GM19193 (cell line): ENCODE data around the gene NUPR1.

Experiments used
- POLR2A ChIP-seq: IDR thresholded peaks from 4 replicates; pipeline ENCODE4 v1.6.1; 2011; ENCODE audit not compliant: insufficient read depth, insufficient read length; ENCODE audit errors: extremely low read depth

NUPR1 gene, protein sequence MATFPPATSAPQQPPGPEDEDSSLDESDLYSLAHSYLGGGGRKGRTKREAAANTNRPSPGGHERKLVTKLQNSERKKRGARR

DNA sequence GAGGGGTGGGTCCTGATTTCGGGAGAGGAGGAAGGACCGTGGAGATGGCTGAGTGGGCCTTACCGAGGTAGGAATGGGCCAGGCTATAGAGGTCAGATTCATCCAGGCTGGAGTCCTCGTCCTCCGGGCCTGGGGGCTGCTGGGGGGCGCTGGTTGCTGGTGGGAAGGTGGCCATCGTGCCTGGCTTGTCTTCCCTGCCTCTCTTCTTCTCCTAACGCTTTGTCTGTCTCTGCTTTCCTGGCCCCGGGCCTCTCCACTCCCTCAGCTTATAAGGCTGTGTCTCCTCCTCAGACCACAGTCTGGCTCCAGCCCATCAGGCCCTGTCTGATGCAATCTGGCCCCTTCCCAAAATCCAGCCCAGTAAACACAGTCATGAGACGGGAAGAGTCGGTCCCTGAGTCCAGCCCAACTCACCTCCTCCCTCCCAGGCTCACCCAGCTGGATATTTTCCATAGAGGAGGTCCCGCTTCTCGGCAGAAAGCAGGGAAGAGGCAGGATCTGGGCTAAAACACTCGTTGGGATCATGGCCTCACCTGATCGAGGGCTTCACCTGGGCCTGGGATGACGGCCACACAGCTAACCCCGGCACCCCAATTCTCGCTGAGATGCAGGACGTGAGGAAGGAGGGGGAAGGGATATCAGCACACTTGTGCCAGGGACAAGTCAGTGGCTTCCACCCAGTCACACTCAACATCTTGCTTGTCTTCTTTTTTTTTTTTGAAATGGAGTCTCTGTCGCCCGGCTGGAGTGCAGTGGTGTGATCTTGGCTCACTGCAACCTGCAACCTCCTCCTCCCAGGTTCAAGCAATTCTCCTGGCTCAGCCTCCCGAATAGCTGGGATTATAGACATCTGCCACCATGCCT lies at the start of gene NUPR1:
TSS of gene NUPR1 (minus strand) at position 242 of the 864 bp plus-strand sequence. CDS start at position 175, 67 bp downstream.
- TF ChIP-seq POLR2A = no peak

DNA sequence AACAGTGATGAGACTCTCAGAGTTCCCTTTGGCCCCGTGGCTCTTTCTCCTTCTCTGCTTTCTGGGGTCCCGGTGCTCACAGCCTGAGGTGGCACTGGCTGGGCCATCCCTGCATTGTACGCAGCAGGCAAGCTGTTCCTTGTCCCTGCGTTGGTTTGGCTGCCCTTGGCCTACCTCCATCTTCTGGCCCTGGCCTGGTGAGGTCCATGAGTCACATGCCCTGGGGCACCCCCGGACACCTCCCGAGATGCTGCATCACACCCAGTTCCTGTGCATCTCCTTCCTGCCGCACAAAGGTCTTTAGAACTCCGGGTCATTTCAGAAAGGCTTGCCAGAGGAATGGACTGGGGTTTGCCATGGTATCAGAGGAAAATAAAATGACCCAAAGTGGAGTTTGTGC lies 48.6 kb upstream of the NUPR1 start:
- TF ChIP-seq POLR2A = no peak

DNA sequence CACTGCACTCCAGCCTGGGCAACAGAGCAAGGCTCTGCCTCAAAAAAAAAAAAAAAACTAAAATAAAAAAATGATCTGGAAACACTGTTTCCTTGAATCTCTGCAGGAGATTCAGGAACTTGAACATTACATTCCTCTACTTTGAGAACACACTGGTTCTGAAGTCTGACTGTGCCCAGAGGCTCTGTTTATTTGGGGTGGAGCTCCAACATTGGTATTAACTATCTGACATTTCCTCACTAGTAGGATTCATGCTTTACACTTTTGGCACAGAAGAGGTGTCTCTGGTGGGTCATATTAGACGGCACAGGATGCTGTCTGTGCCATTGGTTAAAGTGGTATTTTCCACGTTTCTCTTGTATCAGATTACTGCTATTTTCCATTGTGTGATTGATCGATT lies 47.7 kb upstream of the NUPR1 start:
- no peak for TF ChIP-seq POLR2A

DNA sequence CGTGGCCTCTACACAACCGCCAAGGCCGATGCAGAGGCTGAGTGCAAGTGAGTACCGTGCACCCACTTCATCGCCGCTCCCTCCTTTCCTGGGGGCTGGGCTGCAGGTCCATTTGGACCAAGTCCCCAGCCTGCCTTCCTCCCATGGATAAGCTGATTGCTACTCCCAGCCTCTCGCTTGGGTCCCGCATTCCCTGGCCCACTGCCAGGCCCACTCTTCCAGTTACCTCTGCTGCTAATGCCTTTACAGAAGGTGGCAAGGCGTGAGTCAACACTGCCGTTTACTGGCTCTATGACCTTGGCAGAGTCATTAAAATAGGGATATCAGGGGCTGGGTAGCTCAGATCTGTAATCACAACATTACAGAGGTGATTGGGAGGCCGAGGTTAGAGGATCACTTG lies 46.9 kb upstream of the NUPR1 start:
- no peak for TF ChIP-seq POLR2A

DNA sequence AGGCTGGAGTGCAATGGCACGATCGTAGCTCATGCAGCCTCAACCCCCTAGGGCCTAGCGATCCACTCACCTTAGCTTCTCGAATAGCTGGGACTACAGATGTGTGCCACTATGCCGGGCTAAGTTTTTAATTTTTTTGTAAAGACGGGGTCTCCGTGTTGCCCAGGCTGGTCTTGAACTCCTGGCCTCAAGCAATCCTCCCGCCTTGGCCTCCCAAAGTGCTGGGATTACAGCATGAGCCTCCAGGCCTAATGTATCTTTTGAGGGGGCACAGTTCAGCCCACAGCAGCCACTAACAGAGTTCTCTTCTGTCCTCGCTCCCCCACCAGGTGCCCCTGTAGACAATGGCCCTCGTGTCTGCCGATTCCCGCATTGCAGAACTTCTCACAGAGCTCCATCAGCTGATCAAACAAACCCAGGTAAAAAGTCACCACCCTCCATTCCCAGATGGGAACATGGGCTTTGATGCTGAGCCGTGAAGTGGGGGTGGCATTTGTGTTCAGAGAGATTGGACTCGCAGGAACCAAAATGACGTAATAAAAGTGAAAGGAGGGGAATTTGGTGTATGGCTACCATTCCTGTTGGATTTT lies 42.0 kb upstream of the NUPR1 start:
- TF ChIP-seq POLR2A = no peak

DNA sequence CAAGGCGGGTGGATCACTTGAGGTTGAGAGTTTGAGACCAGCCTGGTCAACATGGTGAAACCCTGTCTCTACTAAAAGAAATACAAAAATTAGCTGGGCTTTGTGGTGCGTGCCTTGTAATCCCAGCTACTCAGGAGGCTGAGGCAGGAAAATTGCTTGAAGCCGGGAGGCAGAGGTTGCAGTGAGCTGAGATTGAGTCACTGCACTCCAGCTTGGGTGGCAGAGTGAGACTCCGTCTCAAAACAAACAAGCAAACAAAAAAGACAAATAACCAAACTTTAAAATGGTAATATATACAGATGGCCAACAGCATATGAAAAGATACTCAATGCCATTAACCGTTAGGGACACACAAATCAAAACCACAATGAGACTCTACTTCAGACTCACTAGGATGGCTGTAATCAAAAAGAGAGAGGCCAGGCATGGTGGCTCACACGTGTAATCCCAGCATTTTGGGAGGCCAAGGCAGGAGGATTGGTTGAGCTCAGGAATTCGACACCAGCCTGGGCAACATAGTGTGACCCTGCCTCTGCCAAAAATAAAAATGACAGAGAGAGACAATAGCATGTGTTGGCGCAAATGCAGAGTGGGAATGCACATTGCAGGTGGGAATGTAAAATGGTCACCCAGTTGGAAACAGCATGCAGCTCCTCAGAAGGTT lies 36.8 kb upstream of the NUPR1 start:
- TF ChIP-seq POLR2A = no peak

DNA sequence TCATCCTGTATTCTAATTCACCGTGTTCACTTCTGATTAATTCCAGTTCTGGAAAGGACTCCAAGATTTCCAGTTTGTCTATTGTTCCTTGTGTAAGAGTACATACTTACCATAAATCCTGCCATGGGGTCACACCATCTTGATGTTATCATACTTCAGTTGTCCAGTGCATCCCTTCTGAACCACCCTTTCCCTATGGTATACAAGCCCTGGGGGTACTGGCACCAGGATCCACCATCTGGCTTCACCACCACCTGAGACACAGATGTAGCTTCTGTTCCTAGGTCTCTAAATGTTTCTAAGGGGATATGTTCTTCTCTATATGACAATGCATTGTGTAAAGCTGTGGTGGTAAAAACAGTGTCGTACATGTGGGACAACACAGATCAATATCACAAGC lies 36.2 kb upstream of the NUPR1 start:
- TF ChIP-seq POLR2A = no peak

DNA sequence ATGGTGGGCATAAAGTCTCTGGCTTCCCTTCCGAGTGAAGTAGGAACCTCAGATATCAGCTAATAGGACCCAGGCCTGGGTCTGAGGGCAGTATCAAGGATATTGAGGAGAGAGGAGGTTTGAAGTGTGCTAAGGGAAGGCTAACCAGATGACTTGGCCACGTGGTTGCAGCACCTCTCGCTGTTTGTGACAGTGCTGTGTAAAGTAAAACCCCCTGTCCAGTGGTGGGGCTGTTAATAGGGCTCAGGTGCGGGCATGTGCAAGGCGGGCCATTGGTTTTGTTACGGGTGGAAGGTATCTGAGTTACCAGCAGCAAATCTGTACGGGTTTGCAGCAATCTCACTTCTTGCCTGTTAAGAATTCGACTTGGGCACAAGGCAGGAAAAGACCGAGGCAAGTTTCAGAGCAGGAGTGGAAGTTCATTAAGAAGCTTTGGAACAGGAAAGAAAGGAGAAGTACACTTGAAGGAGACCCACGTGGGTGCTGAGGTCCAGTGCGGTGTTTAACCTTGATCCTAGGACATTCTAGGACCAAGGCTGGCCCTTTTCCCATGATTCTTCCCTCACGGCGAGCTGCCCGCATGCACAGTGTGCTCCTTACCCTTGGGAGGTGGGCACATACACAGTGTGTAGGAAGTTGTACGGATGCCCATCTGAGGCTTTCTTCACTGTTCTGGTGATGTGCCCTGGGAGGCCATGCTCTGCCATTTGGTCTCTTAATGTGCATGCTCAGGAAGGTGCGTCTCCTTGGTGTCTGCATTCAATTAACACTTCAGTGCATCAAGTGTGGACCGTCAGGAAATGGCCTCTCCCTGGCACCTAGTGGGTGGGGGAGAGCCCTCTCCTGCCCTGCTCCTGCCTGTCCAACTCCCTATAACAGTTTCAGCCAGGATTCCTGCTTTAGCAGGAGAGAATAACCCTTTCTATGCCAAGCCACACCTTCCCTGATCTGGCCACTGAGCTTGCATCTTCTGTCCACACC lies 35.3 kb upstream of the NUPR1 start:
- TF ChIP-seq POLR2A = no peak

DNA sequence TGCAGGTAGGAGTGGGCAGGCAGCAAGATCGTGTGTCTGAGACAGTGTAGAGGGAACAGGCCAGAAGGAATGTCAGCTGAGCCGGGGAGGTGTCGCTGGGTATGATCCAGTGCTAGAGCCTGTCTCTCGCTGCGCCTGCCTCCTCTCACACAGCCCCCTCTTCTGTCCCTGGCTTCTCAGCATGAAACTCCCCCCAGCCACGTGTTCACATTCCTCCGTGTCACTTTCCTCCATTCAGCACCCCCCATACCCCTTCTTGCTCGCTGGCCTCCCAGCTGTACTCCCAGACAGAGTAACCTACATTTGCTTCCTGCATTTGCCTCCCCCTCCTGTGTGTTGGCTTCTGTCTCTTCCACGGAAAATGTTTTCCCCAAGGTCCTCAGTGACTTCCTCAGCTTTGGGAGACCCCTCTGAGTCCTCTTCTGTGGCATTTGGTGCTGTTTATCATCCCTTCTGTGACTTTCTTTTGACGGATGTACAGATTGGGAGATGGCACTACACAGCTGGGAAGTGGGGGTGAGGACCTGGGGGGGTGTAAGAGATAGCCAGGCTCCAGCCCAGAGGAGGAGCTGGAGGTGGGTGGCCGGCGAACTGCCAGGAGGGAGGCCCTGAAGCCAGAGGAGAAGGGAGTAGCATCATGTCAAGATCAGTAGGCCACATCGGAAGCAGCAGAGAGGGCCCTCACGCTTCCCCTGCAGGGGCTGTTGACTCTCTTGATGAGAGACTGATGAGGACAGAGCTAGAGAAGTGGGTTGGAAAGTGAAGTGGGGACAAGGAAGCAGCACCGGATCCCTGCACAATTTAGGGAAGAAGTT lies 34.1 kb upstream of the NUPR1 start:
- TF ChIP-seq POLR2A = no peak

DNA sequence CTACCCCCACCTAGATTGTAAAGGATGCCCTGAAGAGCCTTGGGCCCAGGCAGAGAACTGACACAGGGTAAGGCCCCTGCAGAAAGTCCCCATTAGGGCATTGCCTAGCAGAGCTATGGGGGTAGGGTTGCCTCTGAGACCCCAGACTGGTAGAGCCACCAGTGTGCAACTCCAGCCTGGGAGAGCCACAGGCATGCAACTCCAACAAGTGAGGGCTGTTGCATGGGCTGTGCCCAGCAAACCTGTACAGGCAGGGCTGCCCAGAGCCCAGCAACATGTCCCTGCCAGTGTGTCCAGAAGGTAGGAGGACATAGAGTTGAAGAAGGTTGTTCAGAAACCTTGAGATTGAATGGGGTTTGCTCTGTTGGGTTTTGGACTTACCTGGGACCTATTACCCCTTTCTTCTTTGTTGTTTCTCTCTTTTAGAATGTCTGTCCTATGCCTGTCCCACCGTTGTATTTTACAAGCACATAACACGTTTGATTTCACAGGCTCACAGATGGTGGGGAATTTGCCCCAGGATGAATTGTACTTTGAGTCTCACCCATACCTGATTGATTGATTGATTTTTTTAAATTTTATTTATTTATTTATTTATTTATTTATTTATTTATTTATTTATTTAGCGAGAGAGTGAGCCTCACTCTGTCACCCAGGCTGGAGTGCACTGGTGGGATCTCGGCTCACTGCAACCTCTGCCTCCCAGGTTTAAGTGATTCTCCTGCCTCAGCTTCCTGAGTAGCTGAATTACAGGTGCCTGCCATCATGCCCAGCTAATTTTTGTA lies 31.4 kb upstream of the NUPR1 start:
- no peak for TF ChIP-seq POLR2A

DNA sequence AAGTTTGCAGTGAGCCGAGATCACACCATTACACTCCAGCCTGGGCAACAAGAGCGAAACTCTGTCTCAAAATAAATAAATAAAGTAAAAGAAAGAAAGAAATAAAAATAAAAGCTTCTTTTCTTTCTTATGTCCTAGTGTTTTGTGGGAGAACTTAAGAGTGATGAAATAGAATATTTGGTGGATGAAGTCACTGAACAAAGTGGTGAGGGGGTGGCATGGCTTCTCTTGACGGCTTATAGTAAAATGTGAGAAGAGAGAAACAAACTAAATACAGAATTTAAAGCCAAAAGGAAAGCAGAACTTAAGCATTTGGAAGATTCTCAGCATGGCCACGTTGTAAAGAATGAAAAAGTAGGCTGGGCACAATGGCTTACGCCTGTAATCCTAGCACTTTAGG lies 30.2 kb upstream of the NUPR1 start:
- TF ChIP-seq POLR2A = no peak

DNA sequence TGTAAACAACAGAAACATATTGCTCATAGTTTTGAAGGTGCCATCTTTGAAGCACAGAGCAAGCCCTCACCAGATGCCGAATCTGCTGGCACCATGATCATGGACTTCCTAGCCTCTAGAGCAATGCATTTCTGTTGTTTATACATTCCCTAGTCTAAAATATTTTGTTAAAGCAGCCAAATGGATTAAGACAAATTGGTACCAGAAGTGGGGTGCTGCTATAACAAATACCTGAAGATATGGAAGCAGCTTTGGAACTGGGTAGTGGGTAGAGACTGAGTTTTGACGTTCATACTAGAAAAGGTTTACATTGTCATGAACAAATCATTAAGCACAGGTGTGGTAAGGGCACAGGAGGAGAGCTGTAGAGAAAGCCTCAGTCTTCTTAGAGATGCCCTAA lies 28.5 kb upstream of the NUPR1 start:
- TF ChIP-seq POLR2A = no peak

DNA sequence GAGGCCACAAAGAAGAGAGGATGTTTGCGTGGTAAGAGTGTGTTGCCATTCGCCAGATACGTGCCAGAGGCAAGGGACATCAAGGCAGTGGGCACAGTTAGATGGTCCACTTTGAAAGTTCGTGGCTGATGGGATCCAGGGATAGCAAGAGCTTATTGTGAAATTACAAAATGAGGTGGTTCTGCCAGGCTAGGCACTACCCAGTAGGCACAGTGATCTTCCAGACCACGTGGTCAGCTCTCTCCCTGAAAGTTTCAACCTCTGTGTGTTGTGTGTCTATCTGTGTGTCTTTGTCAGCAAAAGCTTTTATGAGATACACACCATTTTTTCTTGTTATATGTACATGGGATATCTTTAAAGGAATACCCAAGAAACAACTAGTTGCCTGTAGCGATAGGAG lies 24.4 kb upstream of the NUPR1 start:
- TF ChIP-seq POLR2A = no peak
